Mucosa of descending colon (tissue), 3 donors: ENCODE data around the gene ACO2. TPM values are rescaled to one million over a fixed set of nuclear protein-coding genes. Genes with fewer than 3 reads are reported as not detected.

Source experiments
- ATAC-seq: fragments of 200-7000 bp; cut with Tn5 transposase; one replicate; pipeline ENCODE4 v1.9.1; 2020; ENCODE audit warnings: mild to moderate bottlenecking, moderate library complexity
- DNase-seq, 3 donors: peaks; one replicate each; pipeline ENCODE4 v3.0.0-alpha.2; 2020
- H3K36me3 ChIP-seq: fragments of 200-600 bp; one replicate; pipeline ENCODE4 v1.8.0; 2021; ENCODE audit warnings: low read depth, mild to moderate bottlenecking
- H3K4me1 ChIP-seq: fragments of 200-600 bp; one replicate; pipeline ENCODE4 v1.8.0; 2021; ENCODE audit warnings: low read depth, mild to moderate bottlenecking
- H3K4me3 ChIP-seq: fragments of 200-600 bp; one replicate; pipeline ENCODE4 v1.8.0; 2021; ENCODE audit warnings: mild to moderate bottlenecking
- H3K9me3 ChIP-seq: fragments of 200-600 bp; one replicate; pipeline ENCODE4 v1.8.0; 2021; ENCODE audit warnings: mild to moderate bottlenecking
- intact Hi-C, 2 donors: fragments of 100-400 bp; cut with DNase I in 1 of 2; cut with micrococcal nuclease in 1 of 2; formaldehyde crosslinking; loops; one replicate each; pipeline versions ENCODE4 v1.11.0 to v1.11.1; 2022; cut with DNase I, micrococcal nuclease
- total RNA-seq, 3 donors: library from RNA; stranded (reverse); fragmentation: NEBNext Ultra II Directional in 2 of 3; extraction: Animal tissue kit (Norgen Biotek cat#: 25700) in 2 of 3; gene quantifications; one replicate each; pipeline versions ENCODE4 v1.2.1 to v1.2.4, GENCODE V29; 2021 to 2023
- TF ChIP-seq, protein P1 (sequence below): fragments of 200-600 bp; IDR thresholded peaks from one replicate; pipeline ENCODE4 v1.8.0; 2022; ENCODE audit warnings: antibody characterized with exemption, mild to moderate bottlenecking
- donor health status: DM: no; HTN: no; CAD: no; lungs with moderate emphysema.
- donor health status: DM: no; HTN: no; CAD: no.
- donor health status: DM: no; HTN: yes; CAD: no.

ACO2 gene
- total RNA-seq, 3 donors from 2014 or later = 187 to 295 (median 241) TPM

DNA sequence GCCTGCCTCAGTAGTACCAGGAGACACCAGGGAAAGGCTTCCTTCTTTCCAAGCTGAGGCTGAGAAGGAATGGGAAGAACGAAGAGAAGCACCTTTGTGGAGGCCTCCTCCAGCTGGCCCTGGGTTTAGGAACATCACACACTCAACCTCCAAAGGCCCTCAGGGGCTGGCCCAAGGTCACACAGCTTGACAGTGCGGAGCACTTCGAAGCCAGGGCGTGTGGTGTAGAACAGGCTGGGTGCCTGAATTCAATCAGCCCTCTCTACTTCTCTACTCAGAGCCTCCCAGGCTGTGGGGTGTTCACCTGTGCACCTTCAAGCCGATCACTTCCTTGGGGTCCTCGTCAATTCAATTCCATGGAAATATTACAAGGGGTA, 91.2 kb downstream of the ACO2 start:
- TF ChIP-seq, protein P1, sequence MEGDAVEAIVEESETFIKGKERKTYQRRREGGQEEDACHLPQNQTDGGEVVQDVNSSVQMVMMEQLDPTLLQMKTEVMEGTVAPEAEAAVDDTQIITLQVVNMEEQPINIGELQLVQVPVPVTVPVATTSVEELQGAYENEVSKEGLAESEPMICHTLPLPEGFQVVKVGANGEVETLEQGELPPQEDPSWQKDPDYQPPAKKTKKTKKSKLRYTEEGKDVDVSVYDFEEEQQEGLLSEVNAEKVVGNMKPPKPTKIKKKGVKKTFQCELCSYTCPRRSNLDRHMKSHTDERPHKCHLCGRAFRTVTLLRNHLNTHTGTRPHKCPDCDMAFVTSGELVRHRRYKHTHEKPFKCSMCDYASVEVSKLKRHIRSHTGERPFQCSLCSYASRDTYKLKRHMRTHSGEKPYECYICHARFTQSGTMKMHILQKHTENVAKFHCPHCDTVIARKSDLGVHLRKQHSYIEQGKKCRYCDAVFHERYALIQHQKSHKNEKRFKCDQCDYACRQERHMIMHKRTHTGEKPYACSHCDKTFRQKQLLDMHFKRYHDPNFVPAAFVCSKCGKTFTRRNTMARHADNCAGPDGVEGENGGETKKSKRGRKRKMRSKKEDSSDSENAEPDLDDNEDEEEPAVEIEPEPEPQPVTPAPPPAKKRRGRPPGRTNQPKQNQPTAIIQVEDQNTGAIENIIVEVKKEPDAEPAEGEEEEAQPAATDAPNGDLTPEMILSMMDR = no peak
- Histone ChIP-seq H3K4me1 (no peaks in the 10 kb centered on the region), H3K36me3 (no peaks in the 10 kb centered on the region), H3K4me3 (no peak overlapping the region), H3K9me3 (no peaks in the 10 kb centered on the region)
- intact Hi-C loops = no loop called here
- DNase-seq (no peak), ATAC-seq (no peak)

DNA sequence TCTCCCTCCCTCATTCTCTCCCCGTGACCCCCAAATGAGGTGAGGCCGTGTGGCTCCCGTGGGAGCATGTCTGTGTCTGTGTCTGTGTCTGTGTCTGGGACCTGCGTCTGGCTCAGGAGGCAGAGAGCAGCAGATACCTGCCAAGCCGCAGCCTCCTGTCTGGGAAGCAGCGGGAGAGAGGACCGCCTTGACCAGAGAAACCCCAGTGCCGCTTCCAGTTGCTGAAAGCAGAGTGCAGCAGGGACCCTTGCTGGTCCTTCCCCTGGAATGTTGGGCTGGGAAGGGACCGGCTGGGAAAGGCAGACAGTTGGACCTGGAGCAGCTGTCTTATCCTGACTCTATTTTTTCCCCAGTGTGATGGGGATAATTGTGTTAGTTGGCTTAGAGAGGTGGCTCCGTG, 92.4 kb downstream of the ACO2 start:
- no peak for DNase-seq
- Histone ChIP-seq H3K36me3 (no peaks in the 10 kb centered on the region), H3K4me3 (no peak overlapping the region), H3K9me3 (no peaks in the 10 kb centered on the region), H3K4me1 (no peaks in the 10 kb centered on the region)
- ATAC-seq = no peak
- TF ChIP-seq, protein P1 = no peak
- intact Hi-C loops = no loop called here

DNA sequence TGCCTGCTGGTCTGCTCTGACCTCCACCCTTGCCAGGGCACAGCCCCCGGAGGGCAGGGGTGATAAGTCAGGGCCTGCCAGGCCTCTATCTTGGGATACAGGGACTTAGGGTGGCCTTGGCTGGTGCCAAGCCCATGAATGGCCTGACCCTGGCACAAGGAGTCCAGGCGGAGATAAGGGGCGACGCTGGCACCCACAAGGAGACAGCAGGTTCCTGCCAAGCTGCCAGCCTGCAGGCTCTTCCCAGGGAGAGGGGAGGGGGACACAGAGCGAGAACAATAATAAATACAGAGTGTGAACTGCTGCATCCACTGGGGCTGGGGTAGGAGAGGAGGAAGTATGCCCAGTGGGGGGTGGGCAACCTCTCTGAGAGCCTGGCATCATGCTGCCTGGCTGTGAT, 92.9 kb downstream of the ACO2 start:
- Histone ChIP-seq H3K36me3 (no peaks in the 10 kb centered on the region), H3K9me3 (no peaks in the 10 kb centered on the region), H3K4me1 (no peaks in the 10 kb centered on the region), H3K4me3 (no peak overlapping the region)
- ATAC-seq (no peak), DNase-seq (peak in 1 of 3 donors; percentile 19)
- TF ChIP-seq, protein P1 = no peak
- intact Hi-C loops = no loop called here

DNA sequence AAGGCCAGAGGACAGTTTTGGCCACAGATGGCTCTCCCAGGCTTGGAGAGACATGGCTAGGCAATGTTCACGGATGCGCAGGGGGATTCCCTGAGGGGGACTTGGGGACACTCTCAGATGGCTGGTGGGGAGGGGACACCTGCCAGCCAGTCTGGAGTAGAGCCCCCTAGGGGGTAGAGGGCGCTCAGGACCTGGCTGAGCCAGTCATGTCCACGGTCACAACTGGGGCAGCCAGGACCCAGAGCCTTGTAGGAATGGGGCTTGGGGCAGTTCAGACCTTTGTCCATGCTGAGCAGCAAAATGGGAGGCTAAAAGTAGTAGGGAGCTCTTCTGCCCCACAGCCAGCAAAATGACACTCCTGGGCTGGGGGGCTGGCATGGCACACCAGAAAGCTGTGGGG, 93.5 kb downstream of the ACO2 start:
- H3K4me3 ChIP-seq = no peak overlapping the region
- ATAC-seq = no peak
- H3K9me3 ChIP-seq = no peaks in the 10 kb centered on the region
- H3K36me3 ChIP-seq = no peaks in the 10 kb centered on the region
- no peak for DNase-seq
- no peaks in the 10 kb centered on the region for H3K4me1 ChIP-seq
- TF ChIP-seq, protein P1 = no peak
- intact Hi-C loops = no loop called here

DNA sequence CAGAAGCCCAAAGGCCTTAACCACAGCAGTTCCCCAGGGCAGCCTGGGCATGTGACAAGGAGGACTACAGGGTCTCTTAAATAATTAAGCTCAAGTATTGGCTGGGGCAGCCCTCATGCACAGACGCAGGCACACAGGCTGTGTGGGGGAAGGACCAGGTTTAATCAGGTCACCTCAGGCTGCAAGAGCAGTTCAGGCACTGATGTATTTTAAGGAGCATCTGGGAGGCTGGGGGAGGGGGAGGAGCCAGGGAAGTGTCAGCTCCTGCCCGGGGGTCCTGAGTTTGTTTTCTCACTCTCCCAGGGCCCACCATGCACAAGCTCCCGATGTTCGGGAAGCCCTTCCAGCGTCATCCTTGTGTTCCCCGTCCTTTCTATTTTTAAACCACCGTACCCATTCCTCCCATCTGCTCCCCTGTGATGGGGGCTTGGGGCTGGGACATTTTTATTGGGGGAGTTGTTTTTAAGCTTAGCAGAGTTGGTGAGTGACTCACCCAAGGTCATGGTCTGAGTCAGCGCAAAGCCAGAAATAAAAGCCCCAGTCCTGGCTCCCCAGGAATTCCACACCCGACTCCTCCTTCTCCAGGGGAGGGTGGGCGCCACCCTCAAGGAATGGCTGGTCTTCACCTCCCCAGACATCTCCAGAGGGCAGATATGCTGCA, 94.3 kb downstream of the ACO2 start:
- ATAC-seq (no peak), DNase-seq (peak in 1 of 3 donors; percentile 19)
- intact Hi-C loops = no loop called here
- TF ChIP-seq, protein P1 = no peak
- Histone ChIP-seq H3K9me3 (no peaks in the 10 kb centered on the region), H3K4me3 (no peak overlapping the region), H3K36me3 (no peaks in the 10 kb centered on the region), H3K4me1 (no peaks in the 10 kb centered on the region)

DNA sequence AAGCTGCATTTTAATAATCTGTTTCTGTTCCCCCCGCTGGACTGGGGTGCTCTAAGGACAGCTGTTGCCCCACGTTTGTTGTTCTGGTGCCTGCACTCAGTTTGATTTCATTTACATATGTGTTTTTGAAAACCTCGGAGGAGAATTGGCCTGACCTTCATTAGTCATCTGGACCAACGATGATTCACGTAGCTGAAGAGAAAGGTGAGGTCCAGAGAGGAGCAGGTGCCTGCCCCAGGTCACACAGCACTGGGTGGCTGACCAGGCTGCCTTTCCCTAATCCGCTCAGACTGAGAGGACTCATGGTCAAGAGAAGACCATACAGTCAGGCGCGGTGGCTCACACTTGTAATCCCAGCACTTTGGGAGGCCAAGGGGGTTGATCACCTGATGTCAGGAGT, 95.6 kb downstream of the ACO2 start:
- Histone ChIP-seq H3K9me3 (no peaks in the 10 kb centered on the region), H3K4me1 (no peaks in the 10 kb centered on the region), H3K4me3 (no peak overlapping the region), H3K36me3 (no peaks in the 10 kb centered on the region)
- TF ChIP-seq, protein P1 = no peak
- intact Hi-C loops = no loop called here
- DNase-seq (peak in 1 of 3 donors; percentile 14), ATAC-seq (no peak)
